Measurements from ENCODE around the gene PLA2G1B.

Gene PLA2G1B

DNA sequence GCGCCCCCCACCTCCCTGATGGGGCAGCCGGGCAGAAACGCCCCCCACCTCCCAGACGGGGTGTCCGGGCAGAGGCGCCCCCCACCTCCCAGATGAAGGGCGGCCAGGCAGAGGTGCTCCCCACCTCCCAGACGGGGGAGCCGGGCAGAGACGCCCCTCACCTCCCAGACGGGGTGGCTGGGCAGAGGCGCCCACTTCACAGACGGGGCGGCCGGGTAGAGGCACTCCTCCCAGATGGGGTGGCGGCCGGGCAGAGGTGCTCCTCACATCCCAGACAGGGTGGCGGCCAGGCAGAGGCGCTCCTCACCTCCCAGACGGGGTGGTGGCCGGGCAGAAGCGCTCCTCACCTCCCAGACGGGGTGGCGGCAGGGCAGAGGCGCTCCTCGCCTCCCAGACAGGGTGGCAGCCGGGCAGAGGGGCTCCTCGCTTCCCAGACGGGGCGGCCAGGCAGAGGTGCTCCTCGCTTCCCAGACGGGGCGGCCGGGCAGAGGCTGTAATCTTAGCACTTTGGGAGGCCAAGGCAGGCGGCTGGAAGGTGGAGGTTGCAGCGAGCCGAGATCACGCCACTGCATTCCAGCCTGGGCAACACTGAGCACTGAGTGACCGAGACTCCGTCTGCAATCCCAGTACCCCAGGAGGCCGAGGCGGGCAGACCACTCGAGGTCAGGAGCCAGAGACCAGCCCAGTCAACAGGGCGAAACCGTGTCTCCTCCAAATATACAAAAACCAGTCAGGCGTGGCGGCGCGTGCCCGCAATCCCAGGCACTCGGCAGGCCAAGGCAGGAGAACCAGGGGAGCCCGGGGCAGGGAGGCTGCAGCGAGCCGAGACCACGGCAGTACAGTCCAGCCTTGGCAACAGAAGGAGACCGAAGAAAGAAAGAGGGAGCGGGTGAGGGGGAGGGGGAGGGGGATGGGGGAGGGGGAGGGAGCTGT is 49.2 kb downstream of the PLA2G1B start:
- H3K9ac ChIP-seq (ENCODE audit: low read depth, low read length, poor library complexity, severe bottlenecking) = no peak overlapping the region
- no peaks in the 10 kb centered on the region for H3K9me3 ChIP-seq (ENCODE audit: insufficient read depth, low read depth, low read length)
- TF ChIP-seq, protein P1, sequence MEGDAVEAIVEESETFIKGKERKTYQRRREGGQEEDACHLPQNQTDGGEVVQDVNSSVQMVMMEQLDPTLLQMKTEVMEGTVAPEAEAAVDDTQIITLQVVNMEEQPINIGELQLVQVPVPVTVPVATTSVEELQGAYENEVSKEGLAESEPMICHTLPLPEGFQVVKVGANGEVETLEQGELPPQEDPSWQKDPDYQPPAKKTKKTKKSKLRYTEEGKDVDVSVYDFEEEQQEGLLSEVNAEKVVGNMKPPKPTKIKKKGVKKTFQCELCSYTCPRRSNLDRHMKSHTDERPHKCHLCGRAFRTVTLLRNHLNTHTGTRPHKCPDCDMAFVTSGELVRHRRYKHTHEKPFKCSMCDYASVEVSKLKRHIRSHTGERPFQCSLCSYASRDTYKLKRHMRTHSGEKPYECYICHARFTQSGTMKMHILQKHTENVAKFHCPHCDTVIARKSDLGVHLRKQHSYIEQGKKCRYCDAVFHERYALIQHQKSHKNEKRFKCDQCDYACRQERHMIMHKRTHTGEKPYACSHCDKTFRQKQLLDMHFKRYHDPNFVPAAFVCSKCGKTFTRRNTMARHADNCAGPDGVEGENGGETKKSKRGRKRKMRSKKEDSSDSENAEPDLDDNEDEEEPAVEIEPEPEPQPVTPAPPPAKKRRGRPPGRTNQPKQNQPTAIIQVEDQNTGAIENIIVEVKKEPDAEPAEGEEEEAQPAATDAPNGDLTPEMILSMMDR (conservative IDR thresholded peaks at IDR 0.05; ENCODE audit: low read length) = no peak
- no peak for TF ChIP-seq EZH2phosphoT487 (IDR thresholded peaks at IDR 0.05; ENCODE audit: borderline replicate concordance)
- no peaks in the 10 kb centered on the region for H3F3A ChIP-seq (ENCODE audit: low read depth)
- no peaks in the 10 kb centered on the region for H3K9me2 ChIP-seq (replicated peaks; ENCODE audit: low read depth, low read length)
- H3K4me1 ChIP-seq (ENCODE audit: insufficient read depth, low read length, poor library complexity, severe bottlenecking) = no peaks in the 10 kb centered on the region
- no peaks in the 10 kb centered on the region for H3K79me2 ChIP-seq (ENCODE audit: insufficient read depth, low read length)
- H3K4me3 ChIP-seq (ENCODE audit: low read length, poor library complexity, severe bottlenecking) = no peak overlapping the region
- H3K36me3 ChIP-seq (ENCODE audit: insufficient read depth, low read length) = no peaks in the 10 kb centered on the region
- H2AFZ ChIP-seq (ENCODE audit: low read length) = no peak overlapping the region
- no peak overlapping the region for H3K4me2 ChIP-seq (ENCODE audit: low read depth, low read length, poor library complexity, severe bottlenecking)
- no peaks in the 10 kb centered on the region for H4K20me1 ChIP-seq (ENCODE audit: insufficient read depth, low read length, poor library complexity, severe bottlenecking)
- no peaks in the 10 kb centered on the region for H3K27me3 ChIP-seq (ENCODE audit: insufficient read depth, low read length, poor library complexity, severe bottlenecking)

DNA sequence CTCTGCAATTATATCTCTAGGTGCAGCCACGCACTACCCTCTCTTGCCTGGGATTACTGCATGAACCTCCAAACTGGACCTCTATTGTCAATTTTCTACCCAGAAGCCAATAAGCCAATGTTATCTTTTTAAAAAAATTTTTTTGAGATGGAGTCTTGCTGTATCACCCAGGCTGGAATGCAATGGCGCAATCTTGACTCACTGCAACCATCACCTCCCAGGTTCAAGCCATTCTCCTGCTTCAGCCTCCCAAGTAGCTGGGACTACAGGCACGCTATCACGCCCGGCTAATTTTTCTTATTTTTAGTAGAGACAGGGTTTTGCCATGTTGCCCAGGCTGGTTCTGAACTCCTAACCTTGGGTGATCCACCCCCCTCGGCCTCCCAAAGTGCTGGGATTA is 50.8 kb downstream of the PLA2G1B start:
- H3K9me2 ChIP-seq (replicated peaks; ENCODE audit: low read depth, low read length) = no peaks in the 10 kb centered on the region
- no peak overlapping the region for H3K9ac ChIP-seq (ENCODE audit: low read depth, low read length, poor library complexity, severe bottlenecking)
- no peaks in the 10 kb centered on the region for H3K9me3 ChIP-seq (ENCODE audit: insufficient read depth, low read depth, low read length)
- no peaks in the 10 kb centered on the region for H3K36me3 ChIP-seq (ENCODE audit: insufficient read depth, low read length)
- no peak overlapping the region for H2AFZ ChIP-seq (ENCODE audit: low read length)
- TF ChIP-seq EZH2phosphoT487 (IDR thresholded peaks at IDR 0.05; ENCODE audit: borderline replicate concordance) = no peak
- TF ChIP-seq, protein P1 (conservative IDR thresholded peaks at IDR 0.05; ENCODE audit: low read length) = no peak
- H4K20me1 ChIP-seq (ENCODE audit: insufficient read depth, low read length, poor library complexity, severe bottlenecking) = no peaks in the 10 kb centered on the region
- no peaks in the 10 kb centered on the region for H3K27me3 ChIP-seq (ENCODE audit: insufficient read depth, low read length, poor library complexity, severe bottlenecking)
- H3K4me3 ChIP-seq (ENCODE audit: low read length, poor library complexity, severe bottlenecking) = no peak overlapping the region
- no peaks in the 10 kb centered on the region for H3K4me1 ChIP-seq (ENCODE audit: insufficient read depth, low read length, poor library complexity, severe bottlenecking)
- H3K4me2 ChIP-seq (ENCODE audit: low read depth, low read length, poor library complexity, severe bottlenecking) = no peak overlapping the region
- no peaks in the 10 kb centered on the region for H3K79me2 ChIP-seq (ENCODE audit: insufficient read depth, low read length)
- no peaks in the 10 kb centered on the region for H3F3A ChIP-seq (ENCODE audit: low read depth)

Data from Loucy (cell line).